Choroid plexus epithelial cell (primary cell): ENCODE data around the gene VPS35L.

Experiments used
- DNase-seq: peaks from one replicate; pipeline ENCODE4 v3.0.0-alpha.2; 2010; ENCODE audit warnings: low read depth
- H3K4me3 ChIP-seq: 2 replicates; pipeline ENCODE4 v1.5.1; 2011; ENCODE audit warnings: low read depth, mild to moderate bottlenecking, control low read depth, low read length, moderate library complexity
- TF ChIP-seq, protein P1 (sequence below): conservative IDR thresholded peaks from 2 replicates; pipeline ENCODE4 v1.5.1; 2011; ENCODE audit warnings: low read depth, mild to moderate bottlenecking, control low read depth, inconsistent platforms, low read length, moderate library complexity

VPS35L gene

GRCh38 chr16:19706846-19707245 lies 151.3 kb downstream of the VPS35L start:
- no peak overlapping the region for H3K4me3 ChIP-seq
- DNase-seq = no peak
- TF ChIP-seq, protein P1, sequence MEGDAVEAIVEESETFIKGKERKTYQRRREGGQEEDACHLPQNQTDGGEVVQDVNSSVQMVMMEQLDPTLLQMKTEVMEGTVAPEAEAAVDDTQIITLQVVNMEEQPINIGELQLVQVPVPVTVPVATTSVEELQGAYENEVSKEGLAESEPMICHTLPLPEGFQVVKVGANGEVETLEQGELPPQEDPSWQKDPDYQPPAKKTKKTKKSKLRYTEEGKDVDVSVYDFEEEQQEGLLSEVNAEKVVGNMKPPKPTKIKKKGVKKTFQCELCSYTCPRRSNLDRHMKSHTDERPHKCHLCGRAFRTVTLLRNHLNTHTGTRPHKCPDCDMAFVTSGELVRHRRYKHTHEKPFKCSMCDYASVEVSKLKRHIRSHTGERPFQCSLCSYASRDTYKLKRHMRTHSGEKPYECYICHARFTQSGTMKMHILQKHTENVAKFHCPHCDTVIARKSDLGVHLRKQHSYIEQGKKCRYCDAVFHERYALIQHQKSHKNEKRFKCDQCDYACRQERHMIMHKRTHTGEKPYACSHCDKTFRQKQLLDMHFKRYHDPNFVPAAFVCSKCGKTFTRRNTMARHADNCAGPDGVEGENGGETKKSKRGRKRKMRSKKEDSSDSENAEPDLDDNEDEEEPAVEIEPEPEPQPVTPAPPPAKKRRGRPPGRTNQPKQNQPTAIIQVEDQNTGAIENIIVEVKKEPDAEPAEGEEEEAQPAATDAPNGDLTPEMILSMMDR = no peak

DNA sequence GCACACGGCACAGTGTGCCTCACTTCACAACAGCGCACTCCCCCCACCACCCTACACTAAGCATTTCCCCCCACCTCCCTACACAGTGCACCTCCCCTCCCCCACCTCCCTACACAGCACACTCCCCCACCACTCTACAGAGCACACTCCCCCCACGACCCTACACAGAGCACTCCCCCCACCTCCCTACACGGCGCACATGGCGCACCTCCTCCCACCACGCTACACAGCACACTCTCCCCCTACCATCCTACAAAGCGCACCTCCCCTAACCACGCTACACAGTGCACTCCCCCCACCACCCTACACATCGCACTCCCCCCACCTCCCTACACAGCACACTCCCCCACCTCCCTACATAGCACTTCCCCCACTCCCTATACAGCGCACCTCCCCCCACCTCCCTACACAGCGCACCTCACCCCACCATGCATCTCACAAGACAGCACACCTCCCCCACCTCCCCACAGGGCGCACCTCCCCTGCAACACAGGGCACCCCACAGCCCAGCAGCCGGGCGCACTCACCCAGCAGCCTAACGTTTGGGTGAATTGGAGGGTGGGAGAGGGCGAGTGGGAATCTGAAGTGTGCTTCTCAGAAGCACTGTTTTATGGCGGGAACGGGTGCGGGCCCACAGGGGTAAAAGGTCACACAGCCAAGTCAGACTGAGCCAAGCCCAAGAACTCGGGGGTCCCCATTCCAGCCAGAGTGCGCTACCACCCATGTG lies 152.2 kb downstream of the VPS35L start:
- TF ChIP-seq, protein P1 = no peak
- DNase-seq = no peak
- no peak overlapping the region for H3K4me3 ChIP-seq

GRCh38 chr16:19708296-19709205 lies 153.0 kb downstream of the VPS35L start:
- H3K4me3 ChIP-seq = no peak overlapping the region
- no peak for DNase-seq
- TF ChIP-seq, protein P1 = no peak

- H3K4me3 ChIP-seq = no peak overlapping the region
- DNase-seq = no peak
- TF ChIP-seq, protein P1 = no peak
Measured at GRCh38 chr16:19709381-19710136, 154.1 kb downstream of the VPS35L start.

DNA sequence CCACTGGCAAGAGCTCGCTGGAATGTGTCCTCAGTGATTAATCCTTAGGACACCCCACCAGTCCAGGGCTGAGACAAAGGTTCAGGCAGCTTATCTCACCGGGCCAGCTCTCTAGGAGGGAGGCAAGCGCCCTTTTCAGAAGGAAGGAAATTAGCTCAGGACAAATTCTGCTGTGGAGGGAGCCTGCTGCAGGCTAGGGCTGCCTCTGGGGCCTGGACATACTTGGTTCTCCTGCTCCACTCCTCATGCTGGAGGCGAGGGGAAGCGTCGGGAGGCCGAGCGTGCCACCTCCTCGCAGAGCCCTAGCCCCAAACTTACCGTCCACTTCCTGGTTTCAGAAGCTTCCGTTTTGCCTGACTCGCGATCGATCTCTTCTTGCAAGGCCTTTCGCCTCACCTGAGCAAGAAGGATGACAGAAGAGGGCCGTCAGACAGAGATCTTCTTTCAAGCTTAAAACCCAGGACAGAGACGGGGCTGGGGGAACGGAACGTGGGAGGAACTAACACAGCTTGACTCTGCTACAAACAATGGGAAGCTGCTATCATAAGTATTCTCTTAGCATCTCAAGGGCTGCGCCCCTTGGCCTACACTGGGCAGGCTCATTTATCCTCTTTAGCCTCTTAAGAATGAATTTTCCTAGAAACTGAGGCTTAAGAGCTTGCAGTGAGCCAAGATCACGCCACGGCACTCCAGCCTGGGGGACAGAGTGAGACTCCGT lies 154.8 kb downstream of the VPS35L start:
- no peak overlapping the region for H3K4me3 ChIP-seq
- TF ChIP-seq, protein P1 = no peak
- no peak for DNase-seq

DNA sequence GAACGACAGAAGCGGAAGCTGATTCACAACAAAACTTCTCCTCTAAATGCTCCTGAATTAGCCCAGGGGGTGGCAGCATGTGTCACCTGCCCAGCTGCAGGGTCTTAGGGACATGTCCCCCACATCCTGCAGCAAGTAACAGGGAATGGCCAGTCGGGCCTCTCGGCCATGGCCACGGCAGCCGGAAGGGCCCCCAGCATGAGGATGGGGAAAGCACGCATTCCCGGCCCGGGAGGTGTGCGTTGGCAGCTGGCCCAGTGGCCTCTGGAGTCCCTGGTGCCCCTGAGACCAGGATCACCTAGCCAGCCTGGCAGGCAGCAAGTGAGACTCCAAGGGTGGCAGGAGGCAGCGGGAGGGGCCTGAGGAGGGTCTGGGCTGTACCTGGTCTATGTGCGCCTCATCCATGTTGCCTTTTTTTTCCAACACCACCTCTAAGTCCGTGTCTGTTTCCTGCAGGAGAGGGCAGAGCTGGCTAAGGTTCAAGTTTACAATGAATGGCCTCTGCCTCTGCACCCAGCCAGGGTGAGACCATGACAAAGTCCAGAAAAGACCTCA lies 155.6 kb downstream of the VPS35L start:
- TF ChIP-seq, protein P1 = no peak
- DNase-seq = no peak
- no peak overlapping the region for H3K4me3 ChIP-seq
